GM18511 (cell line): ENCODE results near the gene SSBP2.
"Not testable (repeated sequence)": the region's sequence is repeated elsewhere in the genome, so short reads cannot be mapped to it uniquely, and the experiment has no call there.

ENCODE experiments used
- ATAC-seq: cut with Tn5 transposase; IDR thresholded peaks from one replicate; pipeline ENCODE4 v1.9.1; 2021; ENCODE audit warnings: mild to moderate bottlenecking, moderate library complexity; ENCODE audit not compliant: unreplicated experiment

Gene SSBP2

DNA sequence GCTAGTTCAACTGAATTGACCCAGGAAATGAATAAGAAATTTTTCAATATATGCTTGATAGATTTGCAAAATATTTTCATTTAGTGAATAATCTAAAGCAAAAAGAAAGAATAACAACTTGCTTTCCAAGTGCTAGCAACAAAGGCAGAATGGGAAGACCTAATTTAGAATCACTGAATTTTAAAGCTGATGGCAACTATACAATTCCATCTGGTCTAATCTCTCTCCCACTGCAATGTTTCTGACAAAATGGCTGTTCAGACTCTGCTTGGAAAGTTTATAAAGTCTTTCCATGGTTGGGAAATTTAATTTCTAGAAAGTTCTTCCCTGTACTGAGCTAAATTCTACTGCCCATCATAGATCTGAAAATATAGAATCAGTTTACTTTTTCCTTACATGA, 281.2 kb downstream of the SSBP2 start:
- ATAC-seq: no peak

- no peak for ATAC-seq
Observed at GRCh38 chr5:81450940-81451339, 300.0 kb downstream of the SSBP2 start.

- ATAC-seq: no peak
Observed at GRCh38 chr5:81435023-81435422, 315.9 kb downstream of the SSBP2 start.

GRCh38 chr5:81429985-81430384, 320.9 kb downstream of the SSBP2 start:
- ATAC-seq: no peak

DNA sequence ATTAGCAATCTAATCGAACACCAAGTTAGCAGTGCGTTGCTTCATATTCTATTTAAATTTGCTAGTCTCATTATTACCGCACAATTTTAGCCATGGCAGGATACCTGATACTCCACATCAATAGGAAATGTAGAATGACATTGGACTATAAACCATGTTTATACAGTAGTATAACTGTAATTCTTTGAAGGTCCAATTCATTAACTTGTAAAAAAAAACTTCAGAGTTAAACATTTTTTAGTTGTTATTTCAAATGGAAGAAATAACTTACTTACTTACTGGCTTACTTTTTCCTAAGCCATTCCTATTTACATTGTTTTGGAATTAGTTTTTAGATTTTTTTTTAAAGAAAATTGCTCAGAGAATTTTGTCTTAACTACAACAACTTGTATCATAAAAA, 321.5 kb downstream of the SSBP2 start:
- ATAC-seq: no peak

- no peak for ATAC-seq
Observed at GRCh38 chr5:81428861-81429260, 322.0 kb downstream of the SSBP2 start.

DNA sequence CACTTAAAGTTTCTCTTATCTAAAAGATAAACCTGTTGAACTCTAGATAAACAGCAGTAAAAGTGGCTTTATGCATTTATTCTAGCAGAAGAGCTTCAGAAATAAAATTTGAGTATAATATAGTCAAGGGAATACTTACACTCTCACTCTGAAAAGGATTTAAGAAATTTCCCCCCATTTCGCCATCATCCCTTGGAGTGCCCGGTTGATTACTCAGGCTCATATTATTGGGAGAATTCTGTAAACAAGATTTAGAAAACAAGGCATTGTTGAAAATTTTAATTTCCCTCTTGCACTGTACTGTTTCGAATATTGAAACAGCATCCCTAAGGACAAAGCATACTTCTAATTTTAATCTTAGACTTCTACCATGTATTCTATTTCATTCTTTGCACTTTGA, 322.5 kb downstream of the SSBP2 start:
- no peak for ATAC-seq

GRCh38 chr5:81427566-81427965, 323.3 kb downstream of the SSBP2 start:
- no peak for ATAC-seq

GRCh38 chr5:81426359-81427030, 324.4 kb downstream of the SSBP2 start:
- ATAC-seq: no peak

GRCh38 chr5:81425569-81425968, 325.3 kb downstream of the SSBP2 start:
- no peak for ATAC-seq

GRCh38 chr5:81424728-81425127, 326.2 kb downstream of the SSBP2 start:
- ATAC-seq: no peak

- ATAC-seq: no peak
Observed at GRCh38 chr5:81422671-81423070, 328.2 kb downstream of the SSBP2 start.

GRCh38 chr5:81420039-81420667, 330.7 kb downstream of the SSBP2 start:
- ATAC-seq: no peak

- no peak for ATAC-seq
Observed at GRCh38 chr5:81418606-81419005, 332.3 kb downstream of the SSBP2 start.

- no peak for ATAC-seq
Observed at GRCh38 chr5:81417052-81417451, 333.8 kb downstream of the SSBP2 start.

- no peak for ATAC-seq
Observed at GRCh38 chr5:81409896-81410295, 341.0 kb downstream of the SSBP2 start.

- ATAC-seq: no peak
Observed at GRCh38 chr5:81409361-81409760, 341.5 kb downstream of the SSBP2 start.

DNA sequence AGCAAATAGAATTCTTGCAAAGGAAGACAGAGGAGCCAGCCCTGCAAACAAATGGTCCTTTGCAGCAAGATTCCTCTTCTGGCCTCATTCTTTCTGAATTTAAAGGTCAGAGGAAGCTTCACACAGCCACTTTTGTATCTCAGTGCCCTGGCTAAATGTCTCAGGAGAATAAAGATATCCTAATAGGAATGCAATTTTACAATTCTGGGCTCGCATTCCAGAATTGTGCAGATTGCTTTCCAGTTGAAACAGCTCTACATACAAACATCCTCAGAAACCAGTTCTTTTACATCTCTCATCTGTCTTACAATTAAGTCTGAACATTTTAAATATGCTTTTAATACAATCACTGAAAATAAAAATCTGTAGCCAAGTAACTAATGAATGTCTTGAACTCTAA, 342.4 kb downstream of the SSBP2 start:
- ATAC-seq: no peak

DNA sequence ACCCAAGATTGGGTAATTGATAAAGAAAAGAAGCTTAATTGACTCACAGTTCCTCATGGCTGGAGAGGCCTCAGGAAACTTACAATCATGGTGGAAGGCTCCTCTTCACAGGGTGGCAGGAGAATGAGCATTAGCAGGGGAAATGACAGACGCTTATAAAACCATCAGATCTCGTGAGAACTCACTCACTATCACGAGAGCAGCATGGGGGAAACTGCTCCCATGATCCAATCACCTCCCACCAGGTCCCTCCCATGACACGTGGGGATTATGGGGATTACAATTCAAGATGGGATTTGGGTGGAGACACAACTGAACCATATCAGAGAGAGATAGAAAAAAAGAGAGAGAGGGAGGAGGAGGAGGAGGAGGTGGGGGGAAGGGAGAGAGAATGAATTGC, 343.1 kb downstream of the SSBP2 start:
- ATAC-seq: not testable (repeated sequence)

GRCh38 chr5:81405126-81405891, 345.6 kb downstream of the SSBP2 start:
- no peak for ATAC-seq

DNA sequence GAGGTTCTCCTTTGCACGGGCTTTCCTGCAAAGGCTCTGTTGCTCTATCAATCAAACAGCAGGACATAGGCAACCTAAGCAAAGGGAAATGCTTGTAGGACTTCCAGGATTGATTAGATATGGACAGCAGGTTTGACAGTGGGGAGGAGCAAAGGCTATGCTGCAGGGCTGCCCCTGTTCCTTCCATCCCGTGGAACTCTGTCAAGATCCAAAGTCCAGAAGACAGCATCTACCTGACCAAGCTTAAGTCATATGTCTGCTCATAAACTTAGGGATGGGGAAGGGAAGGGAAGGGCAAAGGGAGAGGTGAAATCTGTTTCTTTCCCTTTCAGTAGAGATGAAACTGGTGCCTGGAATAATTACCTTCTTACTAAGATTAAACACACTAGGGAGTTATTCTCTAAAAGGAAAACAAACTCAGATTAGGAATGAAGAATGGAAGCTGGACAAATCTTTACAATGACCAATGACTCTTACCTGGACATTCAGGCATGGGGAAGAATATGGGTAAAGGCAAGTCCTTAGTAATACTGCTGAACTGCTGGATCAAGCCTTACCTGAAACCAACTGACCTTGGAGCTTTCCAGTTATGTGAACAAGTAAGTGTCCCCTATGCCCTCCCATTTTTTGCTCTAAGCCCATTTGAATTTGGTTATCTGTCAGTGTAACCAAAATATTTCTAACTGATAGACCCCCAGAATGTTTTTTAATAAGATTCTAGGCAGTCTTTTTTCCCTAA, 348.5 kb downstream of the SSBP2 start:
- ATAC-seq: no peak
